DND-41 (cell line): ENCODE measurements around the gene MTURN.

Source experiments
- CTCF ChIP-seq: IDR thresholded peaks from 2 replicates; pipeline ENCODE4 v1.5.1; 2012; ENCODE audit warnings: borderline replicate concordance, low read length, moderate library complexity, mild to moderate bottlenecking; ENCODE audit not compliant: poor library complexity, severe bottlenecking; ENCODE audit errors: extremely low read depth
- EZH2 ChIP-seq: IDR thresholded peaks from 3 replicates; pipeline ENCODE4 v1.6.1; 2012; ENCODE audit warnings: borderline replicate concordance, low read depth, mild to moderate bottlenecking, moderate library complexity, low read length, inconsistent platforms; ENCODE audit not compliant: severe bottlenecking

DNA sequence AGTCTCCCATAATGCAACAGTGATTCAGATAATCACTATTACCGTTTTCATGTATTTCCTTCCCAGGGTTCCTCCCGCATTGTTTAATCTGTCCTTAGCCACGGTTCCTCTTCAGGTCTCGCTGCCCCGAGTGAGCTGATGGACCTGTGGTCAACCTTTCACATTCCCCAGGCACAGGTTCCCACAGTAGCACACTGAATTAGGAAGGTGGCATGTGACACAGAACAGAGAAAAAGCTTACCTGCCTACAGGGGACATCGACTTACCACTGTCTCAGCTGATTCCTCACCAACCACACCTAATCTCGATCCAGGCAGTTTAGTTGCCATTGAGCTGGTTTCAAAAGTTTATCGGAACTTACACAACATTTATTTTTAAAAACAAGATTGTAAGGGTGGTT, 72.2 kb downstream of the MTURN start:
- TF ChIP-seq CTCF (no peak), EZH2 (no peak)
